Erythroblast (primary cell): Measurements from ENCODE around the gene BACH2.

Source experiments
- GATA1 ChIP-seq: IDR thresholded peaks from 2 replicates; pipeline ENCODE4 v1.6.1; 2011; ENCODE audit warnings: low read depth, mild to moderate bottlenecking, control low read depth, low read length, moderate library complexity
- POLR2A ChIP-seq: IDR thresholded peaks from 2 replicates; pipeline ENCODE4 v1.6.1; 2011; ENCODE audit warnings: mild to moderate bottlenecking, low read length

DNA sequence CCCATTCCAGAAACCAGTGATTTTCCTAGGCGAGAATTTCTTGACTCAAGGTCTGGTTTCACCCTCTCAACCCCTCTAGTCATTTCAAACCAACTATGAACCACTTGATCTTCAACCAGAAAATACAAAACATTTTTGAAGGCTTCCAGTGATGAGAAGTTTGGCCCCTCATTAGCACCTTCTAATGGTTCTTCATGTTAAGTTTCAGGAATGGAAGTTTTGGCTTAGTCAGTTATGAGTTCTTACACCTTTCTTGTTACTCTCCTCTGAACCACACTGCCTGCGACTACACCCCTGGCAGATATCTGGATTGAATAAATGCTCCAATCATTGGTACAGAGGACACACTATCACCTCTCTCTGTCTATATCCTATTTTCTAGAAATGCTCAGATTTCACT lies 335.2 kb downstream of the BACH2 start:
- no peak for TF ChIP-seq POLR2A
- TF ChIP-seq GATA1: no peak
